ENCODE measurements around the gene TSPEAR.
A peak's percentile ranks its signal among the peaks of the same experiment; 100 is the strongest.
"Not testable (repeated sequence)": the region's sequence is repeated elsewhere in the genome, so short reads cannot be mapped to it uniquely, and the experiment has no call there.

TSPEAR gene

DNA sequence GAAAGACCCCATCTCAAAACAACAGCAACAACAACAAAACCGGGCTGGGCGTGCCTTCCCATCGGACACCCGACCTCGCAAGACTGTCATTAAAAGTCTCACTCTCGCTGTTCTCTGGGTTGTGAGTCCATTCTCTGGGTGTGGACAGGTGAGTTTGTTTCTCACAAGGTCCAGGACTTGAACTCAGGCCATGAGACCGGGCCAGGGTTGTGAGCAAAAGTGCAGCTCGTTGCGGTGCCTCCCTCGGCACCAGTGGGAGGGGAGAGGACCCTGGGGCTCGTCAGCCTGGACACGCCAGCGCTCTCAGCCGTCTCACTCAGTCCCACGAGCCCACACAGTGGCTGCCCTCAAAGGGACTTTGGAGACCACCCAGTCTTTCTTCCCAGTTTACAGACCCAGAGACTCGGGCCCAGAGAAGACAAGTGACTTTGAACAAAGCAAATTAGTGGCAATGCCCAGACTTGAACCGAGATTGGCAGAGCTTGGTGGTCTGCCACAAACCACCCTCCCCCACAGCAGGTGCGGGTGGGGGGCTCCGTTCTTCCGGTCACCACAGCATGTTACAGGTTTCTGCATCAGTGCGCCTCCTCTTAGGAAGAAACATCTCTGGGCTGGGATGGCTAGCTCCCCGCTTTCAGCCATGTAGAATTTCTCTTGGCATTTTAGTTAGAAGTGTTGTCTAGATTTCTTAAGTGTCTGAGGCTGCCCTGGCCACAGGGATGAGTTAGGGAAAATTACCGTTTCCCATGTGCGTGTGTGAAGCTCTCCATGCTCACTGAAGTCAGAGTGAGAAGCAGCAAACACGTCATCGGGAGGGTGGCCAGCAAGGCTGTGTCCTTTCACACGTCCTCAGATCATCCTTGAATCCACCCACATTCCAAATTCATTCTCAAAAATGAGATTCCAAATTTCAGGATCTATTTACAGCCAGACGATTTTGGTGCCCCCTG is 227.8 kb downstream of the TSPEAR start:
- H3K4me3 ChIP-seq (ENCODE audit: control insufficient read depth, low read depth, low read length) = no peak overlapping the region
- peak; percentile 13 for DNase-seq (ENCODE audit: low read depth)
- TF ChIP-seq, protein P1, sequence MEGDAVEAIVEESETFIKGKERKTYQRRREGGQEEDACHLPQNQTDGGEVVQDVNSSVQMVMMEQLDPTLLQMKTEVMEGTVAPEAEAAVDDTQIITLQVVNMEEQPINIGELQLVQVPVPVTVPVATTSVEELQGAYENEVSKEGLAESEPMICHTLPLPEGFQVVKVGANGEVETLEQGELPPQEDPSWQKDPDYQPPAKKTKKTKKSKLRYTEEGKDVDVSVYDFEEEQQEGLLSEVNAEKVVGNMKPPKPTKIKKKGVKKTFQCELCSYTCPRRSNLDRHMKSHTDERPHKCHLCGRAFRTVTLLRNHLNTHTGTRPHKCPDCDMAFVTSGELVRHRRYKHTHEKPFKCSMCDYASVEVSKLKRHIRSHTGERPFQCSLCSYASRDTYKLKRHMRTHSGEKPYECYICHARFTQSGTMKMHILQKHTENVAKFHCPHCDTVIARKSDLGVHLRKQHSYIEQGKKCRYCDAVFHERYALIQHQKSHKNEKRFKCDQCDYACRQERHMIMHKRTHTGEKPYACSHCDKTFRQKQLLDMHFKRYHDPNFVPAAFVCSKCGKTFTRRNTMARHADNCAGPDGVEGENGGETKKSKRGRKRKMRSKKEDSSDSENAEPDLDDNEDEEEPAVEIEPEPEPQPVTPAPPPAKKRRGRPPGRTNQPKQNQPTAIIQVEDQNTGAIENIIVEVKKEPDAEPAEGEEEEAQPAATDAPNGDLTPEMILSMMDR (IDR thresholded peaks at IDR 0.05; ENCODE audit: control insufficient read depth, insufficient read depth, low read depth, low read length, missing control alignments) = no peak

DNA sequence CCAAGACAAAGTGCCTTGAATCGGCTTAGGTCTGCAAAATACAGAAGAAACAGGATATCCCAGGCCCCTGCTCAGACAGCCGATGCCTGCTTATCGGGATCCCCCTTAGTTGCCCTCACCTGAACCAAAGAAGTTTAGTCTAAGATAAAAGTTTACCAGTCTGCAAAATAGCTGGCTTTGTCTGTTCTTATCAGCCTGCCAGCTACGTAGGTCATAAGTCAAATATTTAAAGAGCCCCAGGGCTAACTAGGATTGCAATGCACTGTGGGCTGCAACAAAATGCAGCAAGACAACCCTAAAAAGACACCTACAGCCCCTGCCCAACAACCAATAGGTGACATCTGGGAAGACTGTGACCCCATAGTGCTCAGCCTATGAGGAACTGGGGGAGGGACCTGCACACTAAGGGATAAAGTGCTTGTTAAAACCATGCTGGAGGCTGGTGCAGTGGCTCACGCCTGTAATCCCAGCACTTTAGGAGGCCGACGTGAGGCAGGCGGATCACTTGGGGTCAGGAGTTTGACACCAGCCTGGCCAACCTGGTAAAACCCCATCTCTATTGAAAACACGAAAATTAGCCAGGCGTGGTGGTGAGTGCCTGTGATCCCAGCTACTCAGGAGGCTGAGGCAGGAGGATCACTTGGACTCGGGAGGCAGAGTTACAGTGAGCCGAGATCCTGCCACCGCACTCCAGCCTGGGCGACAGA is 228.6 kb downstream of the TSPEAR start:
- DNase-seq (ENCODE audit: low read depth) = no peak
- TF ChIP-seq, protein P1 (IDR thresholded peaks at IDR 0.05; ENCODE audit: control insufficient read depth, insufficient read depth, low read depth, low read length, missing control alignments) = no peak
- no peak overlapping the region for H3K4me3 ChIP-seq (ENCODE audit: control insufficient read depth, low read depth, low read length)

DNA sequence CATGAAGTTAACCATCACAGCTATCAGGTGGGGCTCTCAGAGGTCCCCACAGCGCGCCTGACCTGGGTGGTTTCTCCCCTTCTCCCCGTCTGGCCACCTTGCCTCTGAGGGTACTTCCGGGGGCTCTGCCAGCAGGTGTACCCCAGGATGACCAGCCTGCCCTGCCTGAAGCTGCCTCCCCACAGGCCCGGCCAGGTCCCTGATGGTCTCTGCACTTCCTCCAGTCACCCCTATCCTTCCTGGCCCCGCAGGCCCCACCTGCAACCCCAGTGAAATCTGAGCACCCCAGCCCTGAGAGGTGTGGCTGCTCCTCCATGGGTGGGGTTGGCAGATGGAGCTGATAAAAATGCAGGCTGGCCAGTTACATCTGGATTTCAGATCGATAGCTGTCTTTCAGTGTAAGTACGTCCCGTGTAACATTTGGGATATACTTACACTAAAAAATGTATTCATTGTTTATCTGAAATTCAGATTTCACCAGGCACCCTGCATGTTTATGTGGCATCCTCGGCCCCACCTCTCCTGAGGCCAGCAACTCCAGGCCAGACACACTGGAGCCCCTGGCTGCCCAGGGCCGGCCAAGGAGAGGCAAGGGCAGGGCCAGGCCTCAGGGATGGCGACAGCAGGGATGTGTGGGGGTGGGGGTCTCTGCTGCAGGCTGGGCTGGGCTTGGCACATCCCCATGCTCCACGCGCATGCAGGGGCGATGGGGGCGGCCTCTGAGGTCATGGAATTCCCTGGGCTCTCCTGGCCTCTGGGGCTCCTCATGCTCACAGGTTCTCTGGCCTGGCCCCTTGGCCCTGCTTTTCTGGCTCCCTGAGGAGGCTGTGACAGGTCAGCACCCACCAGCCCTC is 230.9 kb downstream of the TSPEAR start:
- TF ChIP-seq, protein P1 (IDR thresholded peaks at IDR 0.05; ENCODE audit: control insufficient read depth, insufficient read depth, low read depth, low read length, missing control alignments) = no peak
- no peak for DNase-seq (ENCODE audit: low read depth)
- H3K4me3 ChIP-seq (ENCODE audit: control insufficient read depth, low read depth, low read length) = no peak overlapping the region

DNA sequence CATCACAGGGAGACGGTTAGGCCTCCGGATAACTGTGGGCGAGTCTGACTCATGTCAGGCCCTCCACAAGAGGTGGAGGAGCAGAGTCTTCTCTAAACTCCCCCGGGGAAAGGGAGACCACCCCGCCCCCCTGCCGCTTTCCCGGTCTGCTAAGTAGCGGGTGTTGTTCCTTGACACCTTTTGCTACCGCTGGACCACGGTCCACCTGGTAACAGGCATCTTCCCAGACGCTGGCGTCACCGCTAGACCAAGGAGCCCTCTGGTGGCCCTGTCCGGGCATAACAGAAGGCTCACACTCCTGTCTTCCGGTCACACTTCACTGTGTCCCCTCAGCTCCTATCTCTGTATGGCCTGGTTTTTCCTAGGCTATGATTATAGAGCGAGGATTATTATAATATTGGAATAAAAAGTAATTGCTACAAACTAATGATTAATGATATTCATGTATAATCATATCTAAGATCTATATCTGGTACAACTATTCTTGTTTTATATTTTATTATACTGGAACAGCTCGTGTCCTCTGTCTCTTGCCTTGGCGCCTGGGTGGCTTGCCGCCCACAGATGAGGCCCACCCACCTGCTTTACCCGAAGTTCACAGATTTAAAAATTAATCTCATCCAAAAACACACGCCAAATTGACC is 231.7 kb downstream of the TSPEAR start:
- not testable (repeated sequence) for DNase-seq (ENCODE audit: low read depth); H3K4me3 ChIP-seq (ENCODE audit: control insufficient read depth, low read depth, low read length)
- TF ChIP-seq, protein P1 (IDR thresholded peaks at IDR 0.05; ENCODE audit: control insufficient read depth, insufficient read depth, low read depth, low read length, missing control alignments) = peak; percentile 64

DNA sequence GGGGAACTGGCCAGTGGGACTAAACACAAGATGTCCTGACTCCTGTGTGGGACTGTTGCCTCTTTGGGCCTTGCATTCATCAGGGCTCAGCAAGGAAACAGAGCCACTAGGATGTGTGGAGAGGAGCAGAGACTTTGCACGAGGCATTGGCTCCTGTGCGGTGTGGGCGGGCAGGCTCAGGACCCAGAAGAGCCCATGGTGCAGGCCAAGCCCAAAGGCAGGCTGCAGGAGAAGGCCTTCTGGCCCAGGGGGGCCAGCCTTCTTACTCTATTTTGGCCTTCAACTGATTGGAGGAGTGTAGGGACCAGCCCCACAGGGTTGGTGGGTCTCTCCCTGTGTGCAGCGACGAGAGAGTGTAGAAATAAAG is 232.6 kb downstream of the TSPEAR start:
- TF ChIP-seq, protein P1 (IDR thresholded peaks at IDR 0.05; ENCODE audit: control insufficient read depth, insufficient read depth, low read depth, low read length, missing control alignments) = no peak
- H3K4me3 ChIP-seq (ENCODE audit: control insufficient read depth, low read depth, low read length) = no peak overlapping the region

More for the DNA sequence above, 232.6 kb downstream of the TSPEAR start:
- DNase-seq (ENCODE audit: low read depth) = no peak
